DND-41 (cell line): ENCODE measurements around the gene ALDOC.

Experiments used
- EZH2 ChIP-seq: IDR thresholded peaks from 3 replicates; pipeline ENCODE4 v1.6.1; 2012; ENCODE audit warnings: borderline replicate concordance, low read depth, mild to moderate bottlenecking, moderate library complexity, low read length, inconsistent platforms; ENCODE audit not compliant: severe bottlenecking
- TF ChIP-seq, protein P1 (sequence below): IDR thresholded peaks from 2 replicates; pipeline ENCODE4 v1.5.1; 2012; ENCODE audit warnings: borderline replicate concordance, low read length, moderate library complexity, mild to moderate bottlenecking; ENCODE audit not compliant: poor library complexity, severe bottlenecking; ENCODE audit errors: extremely low read depth

DNA sequence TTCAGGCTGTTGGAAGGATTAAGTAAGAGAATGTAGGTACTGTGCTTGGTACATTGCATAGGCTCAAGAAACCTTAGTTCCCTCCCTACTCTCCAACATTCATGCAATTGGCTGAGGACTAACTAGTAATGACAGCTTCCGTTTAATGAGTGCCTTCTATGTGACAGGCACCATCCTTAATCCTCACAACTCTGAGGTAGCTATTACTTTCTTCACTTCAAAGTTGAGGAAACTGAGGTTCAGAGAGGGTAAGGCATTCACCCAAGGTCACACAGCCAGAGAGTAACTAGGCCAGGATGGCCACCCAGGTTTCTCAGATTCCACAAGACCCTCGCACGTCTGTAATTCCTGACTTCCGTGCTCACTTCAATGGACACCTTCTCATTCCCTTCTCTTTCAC lies 46.4 kb downstream of the ALDOC start:
- TF ChIP-seq, protein P1, sequence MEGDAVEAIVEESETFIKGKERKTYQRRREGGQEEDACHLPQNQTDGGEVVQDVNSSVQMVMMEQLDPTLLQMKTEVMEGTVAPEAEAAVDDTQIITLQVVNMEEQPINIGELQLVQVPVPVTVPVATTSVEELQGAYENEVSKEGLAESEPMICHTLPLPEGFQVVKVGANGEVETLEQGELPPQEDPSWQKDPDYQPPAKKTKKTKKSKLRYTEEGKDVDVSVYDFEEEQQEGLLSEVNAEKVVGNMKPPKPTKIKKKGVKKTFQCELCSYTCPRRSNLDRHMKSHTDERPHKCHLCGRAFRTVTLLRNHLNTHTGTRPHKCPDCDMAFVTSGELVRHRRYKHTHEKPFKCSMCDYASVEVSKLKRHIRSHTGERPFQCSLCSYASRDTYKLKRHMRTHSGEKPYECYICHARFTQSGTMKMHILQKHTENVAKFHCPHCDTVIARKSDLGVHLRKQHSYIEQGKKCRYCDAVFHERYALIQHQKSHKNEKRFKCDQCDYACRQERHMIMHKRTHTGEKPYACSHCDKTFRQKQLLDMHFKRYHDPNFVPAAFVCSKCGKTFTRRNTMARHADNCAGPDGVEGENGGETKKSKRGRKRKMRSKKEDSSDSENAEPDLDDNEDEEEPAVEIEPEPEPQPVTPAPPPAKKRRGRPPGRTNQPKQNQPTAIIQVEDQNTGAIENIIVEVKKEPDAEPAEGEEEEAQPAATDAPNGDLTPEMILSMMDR = no peak
- TF ChIP-seq EZH2 = no peak
